AG10803 (cell line): ENCODE results near the gene NEK4.
"Not testable (repeated sequence)": the region's sequence is repeated elsewhere in the genome, so short reads cannot be mapped to it uniquely, and the experiment has no call there.

Experiments used
- DNase-seq: peaks from one replicate; pipeline ENCODE4 v3.0.0; 2010; ENCODE audit warnings: low read depth
- H3K4me3 ChIP-seq: 2 replicates; pipeline ENCODE4 v1.5.1; 2011; ENCODE audit warnings: mild to moderate bottlenecking, low read length, control low read depth
- TF ChIP-seq, protein P1 (sequence below): conservative IDR thresholded peaks from 2 replicates; pipeline ENCODE4 v1.5.1; 2011; ENCODE audit warnings: mild to moderate bottlenecking, low read length, control low read depth, inconsistent platforms

Gene NEK4

DNA sequence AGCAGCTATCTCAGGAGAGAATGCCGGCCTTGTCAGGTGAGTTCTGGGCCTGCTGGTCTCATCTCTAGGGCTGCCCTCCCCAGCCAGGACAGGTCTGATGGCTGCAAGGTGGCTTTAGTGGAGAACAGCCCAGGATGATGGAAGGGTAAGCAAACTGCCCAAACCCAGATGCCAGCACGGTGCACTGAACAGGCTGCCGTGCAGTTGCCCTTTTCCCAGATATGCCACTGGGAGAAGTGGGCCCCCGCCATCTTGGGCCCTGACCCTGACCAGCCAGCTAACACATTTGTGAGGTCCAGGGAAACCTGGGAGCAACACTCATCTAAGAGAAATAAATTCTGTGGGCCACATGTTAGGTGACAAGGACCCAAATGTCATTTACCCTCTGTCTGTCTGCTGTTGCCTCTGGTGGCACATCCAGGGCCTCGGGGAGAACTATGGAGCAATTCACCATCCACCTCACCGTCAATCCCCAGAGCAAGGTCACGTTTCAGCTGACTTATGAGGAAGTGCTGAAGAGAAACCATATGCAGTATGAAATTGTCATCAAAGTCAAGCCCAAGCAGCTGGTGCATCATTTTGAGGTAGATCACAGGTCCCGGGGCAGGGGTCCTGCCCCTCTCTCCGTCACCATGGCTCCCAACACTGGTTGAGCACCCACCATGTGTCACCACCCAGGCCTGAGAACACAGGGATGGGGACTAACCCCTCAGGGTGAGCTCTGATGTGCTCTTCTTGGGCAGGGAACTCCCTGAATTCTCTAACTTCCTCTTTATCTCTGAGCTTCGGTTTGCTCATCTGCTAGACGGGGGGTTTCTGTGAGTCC is 8.5 kb upstream of the NEK4 start:
- no peak overlapping the region for H3K4me3 ChIP-seq
- TF ChIP-seq, protein P1, sequence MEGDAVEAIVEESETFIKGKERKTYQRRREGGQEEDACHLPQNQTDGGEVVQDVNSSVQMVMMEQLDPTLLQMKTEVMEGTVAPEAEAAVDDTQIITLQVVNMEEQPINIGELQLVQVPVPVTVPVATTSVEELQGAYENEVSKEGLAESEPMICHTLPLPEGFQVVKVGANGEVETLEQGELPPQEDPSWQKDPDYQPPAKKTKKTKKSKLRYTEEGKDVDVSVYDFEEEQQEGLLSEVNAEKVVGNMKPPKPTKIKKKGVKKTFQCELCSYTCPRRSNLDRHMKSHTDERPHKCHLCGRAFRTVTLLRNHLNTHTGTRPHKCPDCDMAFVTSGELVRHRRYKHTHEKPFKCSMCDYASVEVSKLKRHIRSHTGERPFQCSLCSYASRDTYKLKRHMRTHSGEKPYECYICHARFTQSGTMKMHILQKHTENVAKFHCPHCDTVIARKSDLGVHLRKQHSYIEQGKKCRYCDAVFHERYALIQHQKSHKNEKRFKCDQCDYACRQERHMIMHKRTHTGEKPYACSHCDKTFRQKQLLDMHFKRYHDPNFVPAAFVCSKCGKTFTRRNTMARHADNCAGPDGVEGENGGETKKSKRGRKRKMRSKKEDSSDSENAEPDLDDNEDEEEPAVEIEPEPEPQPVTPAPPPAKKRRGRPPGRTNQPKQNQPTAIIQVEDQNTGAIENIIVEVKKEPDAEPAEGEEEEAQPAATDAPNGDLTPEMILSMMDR = no peak
- DNase-seq = no peak

DNA sequence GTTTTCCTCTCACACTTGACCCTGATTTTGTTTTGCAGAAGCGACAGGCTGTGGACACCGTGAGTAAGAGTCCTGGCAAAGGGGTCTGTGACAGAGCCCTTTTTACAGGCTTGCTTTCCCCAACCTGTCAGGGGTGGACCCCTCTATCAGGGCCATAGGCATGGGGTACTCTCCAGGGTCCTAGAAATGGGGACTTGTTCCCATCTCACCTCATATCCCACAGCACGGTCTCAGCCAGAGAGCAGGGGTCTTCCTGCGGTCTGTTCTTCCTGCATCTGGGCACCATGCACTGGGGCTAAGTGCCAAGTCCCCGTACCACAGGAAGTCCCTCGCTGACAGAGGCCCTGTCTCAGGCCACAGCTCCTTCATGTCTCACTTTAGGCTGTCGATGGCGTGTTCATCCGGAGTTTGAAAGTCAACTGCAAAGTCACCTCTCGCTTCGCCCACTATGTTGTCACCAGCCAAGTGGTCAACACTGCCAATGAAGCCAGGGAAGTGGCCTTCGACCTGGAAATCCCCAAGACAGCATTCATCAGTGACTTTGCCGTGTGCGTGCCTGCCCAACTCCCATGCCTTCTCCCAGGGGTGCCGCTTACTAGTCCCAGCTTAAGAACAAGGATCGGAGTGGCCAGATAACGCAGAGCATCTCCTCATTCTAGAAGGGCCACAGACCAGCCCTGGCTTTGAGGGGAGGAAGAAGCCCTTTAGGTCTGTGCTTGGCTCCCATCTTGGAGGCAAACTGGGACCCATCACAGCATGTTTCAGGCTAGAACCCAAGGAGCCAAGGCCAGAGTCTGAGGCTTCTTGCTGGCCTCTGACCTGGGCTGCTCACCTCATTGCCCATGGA is 7.4 kb upstream of the NEK4 start:
- TF ChIP-seq, protein P1 = no peak
- no peak for DNase-seq
- no peak overlapping the region for H3K4me3 ChIP-seq

DNA sequence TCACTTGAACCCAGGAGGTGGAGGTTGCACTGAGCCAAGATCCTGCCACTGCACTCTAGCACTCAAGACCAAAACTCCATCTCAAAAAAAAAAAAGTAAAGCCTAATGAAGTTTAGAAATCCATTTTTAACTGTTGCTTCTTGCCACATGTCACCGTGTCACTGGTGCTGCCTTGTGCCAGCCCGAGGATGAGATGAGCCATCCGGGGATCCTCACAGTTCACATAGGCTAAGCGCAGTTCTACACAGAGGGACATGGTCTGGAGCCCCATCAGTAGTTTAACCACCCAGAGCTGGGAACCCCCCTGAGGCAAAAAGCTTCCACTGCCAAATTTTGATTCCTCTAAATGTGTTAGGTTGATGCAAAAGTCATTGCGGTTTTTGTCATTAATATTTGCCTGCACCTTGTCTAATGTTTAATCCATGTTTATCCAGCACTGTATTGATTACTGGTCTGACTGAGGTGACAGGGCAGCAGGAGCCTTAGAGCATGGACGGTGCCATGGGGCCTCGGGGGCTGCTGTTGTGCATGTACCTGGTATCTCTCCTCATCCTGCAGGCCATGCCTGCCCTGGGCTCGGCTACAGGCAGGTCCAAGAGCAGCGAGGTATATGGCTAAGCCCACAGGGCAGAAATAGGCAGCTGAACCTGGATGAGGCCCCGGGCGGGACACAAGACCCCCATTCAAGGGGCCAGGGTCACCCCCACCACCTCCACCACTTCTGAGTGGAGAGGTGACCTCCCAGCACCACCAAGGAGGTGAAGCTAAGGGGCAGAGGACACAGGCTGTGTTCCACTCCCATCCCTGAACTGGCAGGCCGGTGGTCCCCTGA is 6.6 kb upstream of the NEK4 start, which contains the start of gene ITIH1:
Gene ITIH1 (plus strand): TSS at position 473 of the 832 bp plus-strand sequence. CDS start 17 bp downstream, at position 490.
- no peak for DNase-seq
- TF ChIP-seq, protein P1 = no peak
- H3K4me3 ChIP-seq = no peak within 1 kb of the TSS

DNA sequence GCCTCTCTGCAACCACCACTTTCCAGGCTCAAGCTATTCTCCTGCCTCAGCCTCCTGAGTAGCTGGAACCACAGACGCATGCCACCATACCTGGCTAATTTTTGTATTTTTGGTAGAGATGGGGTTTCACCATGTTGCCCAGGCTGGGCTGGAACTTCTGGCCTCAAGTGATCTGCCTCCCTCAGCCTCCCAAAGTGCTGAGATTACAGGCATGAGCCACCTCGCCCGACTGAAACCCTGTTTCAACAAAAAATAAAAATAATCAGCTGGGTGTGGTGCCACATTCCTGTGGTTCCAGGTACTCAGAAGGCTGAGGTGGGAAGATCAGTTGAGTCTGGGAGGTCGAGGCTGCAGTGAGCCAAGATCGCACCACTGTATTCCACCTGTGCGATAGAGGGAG is 5.7 kb upstream of the NEK4 start:
- H3K4me3 ChIP-seq, DNase-seq: not testable (repeated sequence)

DNA sequence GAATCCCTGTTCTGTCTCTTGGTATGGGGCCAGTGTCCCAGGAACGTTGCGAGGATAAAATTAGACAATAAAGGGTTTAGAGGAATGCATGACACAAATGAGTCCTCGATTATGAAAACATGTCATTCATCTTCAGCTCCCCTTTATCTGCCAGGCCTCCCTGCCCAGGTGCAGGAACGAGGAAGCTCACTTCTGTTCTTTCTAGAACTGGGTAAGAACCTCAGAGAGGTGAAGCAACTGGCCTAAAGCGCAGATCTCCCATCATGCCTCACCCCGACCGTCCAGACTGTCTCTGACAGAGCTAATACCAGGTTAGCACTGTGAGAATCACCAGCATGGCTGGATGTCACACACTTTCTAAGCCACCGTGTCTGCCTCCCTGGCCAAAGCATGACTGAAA is 5.1 kb upstream of the NEK4 start:
- no peak for DNase-seq
- H3K4me3 ChIP-seq = no peak overlapping the region
- TF ChIP-seq, protein P1 = no peak

DNA sequence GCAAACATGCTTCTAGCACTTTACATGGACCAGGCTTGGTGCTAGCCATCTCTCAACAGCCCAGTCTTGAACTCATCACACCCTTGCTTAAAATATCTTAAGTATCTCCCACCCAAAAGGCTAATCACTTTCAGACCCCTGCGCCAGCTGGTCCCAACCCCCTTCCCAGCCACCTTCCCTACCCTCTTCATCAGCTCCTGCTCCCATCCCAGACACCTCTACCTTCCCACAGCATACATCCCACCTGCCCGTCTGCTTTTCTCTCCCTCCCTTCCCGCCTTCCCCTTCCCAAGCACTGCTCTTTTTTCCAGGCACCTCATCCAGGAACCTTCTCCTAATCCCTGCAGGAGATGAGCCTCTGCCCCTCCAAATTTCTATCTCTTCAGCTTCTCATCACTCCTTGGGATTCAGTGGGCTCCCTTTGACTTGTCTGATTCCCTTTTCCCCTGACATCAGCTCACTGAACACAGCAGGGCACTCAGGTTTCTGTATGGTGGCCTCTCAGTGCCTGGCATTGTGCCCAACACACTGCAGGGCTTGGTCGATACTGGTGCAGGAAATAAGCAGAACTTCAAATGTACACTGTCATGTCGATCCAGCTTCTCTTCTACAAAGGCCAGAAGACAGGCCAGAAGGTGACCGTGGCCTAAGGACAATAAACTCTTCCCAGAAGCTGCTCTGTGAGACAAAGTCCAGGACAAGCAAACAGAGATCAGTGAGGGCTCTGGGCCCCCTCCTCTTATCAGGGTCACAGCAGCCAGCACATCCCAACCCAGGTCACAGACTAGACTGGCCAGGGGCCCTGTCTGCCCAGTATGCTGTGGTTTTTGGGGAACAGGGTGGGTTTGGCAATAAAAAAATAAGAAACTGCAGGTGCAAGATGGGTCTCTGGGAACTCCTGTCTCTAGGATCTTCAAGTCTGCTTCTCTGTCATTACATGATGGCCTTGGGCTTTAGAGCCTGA is 4.4 kb upstream of the NEK4 start:
- TF ChIP-seq, protein P1 = no peak
- no peak overlapping the region for H3K4me3 ChIP-seq
- DNase-seq = no peak
